Naive B cell (primary cell): ENCODE data around the gene PRAMEF4. TPM values are rescaled to one million over a fixed set of nuclear protein-coding genes. Genes with fewer than 3 reads are reported as not detected.
"Not testable (repeated sequence)": the region's sequence is repeated elsewhere in the genome, so short reads cannot be mapped to it uniquely, and the experiment has no call there.

Source experiments
- ATAC-seq, 2 donors: fragments of 150-1000 bp; cut with Tn5 transposase; 2 replicates each; pipeline ENCODE4 v1.10.0; 2021; ENCODE audit warnings: low read depth in 2 of 2, mild to moderate bottlenecking in 2 of 2, moderate library complexity in 2 of 2
- DNase-seq: peaks from one replicate; pipeline ENCODE4 v3.0.0; 2022
- H3K27ac Mint-ChIP-seq, 6 donors: one replicate each; pipeline ENCODE4 v1.8.0; 2020 to 2022; ENCODE audit warnings: mild to moderate bottlenecking in 6 of 6, mixed read lengths in 6 of 6, moderate library complexity in 5 of 6, inconsistent platforms in 2 of 6
- H3K27me3 Mint-ChIP-seq, 3 donors: one replicate each; pipeline ENCODE4 v1.8.0; 2021 to 2022; ENCODE audit warnings: mixed read lengths in 3 of 3, mild to moderate bottlenecking in 1 of 3
- H3K36me3 Mint-ChIP-seq, 2 donors: one replicate each; pipeline ENCODE4 v1.8.0; 2020 to 2022; ENCODE audit warnings: mixed read lengths in 2 of 2, inconsistent platforms in 1 of 2, mild to moderate bottlenecking in 1 of 2
- H3K4me1 Mint-ChIP-seq, 3 donors: one replicate each; pipeline ENCODE4 v1.8.0; 2020 to 2022; ENCODE audit warnings: mixed read lengths in 3 of 3, inconsistent platforms in 1 of 3, mild to moderate bottlenecking in 1 of 3, moderate library complexity in 1 of 3
- H3K4me3 Mint-ChIP-seq, 8 donors: one replicate each; pipeline ENCODE4 v1.8.0; 2020 to 2022; ENCODE audit warnings: mild to moderate bottlenecking in 8 of 8, mixed read lengths in 8 of 8, moderate library complexity in 8 of 8, inconsistent platforms in 2 of 8
- H3K9me3 Mint-ChIP-seq, 7 donors: one replicate each; pipeline ENCODE4 v1.8.0; 2020 to 2022; ENCODE audit warnings: mixed read lengths in 7 of 7, mild to moderate bottlenecking in 5 of 7, inconsistent platforms in 2 of 7, moderate library complexity in 1 of 7
- polyA plus RNA-seq, 6 donors: library from polyadenylated mRNA; unstranded; fragments of 300-500 nt; fragmentation: Illumina TruSeq; gene quantifications; one replicate each; pipeline ENCODE4 v1.2.3, GENCODE V29; 2021; ENCODE audit warnings: low read depth in 6 of 6

The PRAMEF4 gene
- not detected for polyA plus RNA-seq

DNA sequence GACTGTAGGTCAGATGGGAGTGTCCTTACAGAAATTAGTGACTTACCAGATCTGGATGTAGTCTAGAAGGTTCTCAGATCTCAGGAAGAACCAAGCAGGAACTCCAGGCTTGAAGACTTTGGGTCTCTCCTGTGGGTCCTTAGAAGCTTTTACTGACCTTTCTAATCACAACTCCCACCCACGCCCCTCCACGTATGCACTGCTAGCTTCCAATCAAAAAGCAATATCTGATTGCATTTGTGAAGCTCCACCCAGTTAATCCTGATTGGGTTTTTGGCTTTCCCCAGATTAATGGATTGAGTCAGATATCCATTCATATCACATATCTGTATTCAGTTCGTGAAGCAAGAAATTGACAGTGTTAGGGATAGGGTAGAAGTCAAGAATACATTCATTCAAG is at the start of gene PRAMEF4:
TSS of gene PRAMEF4 (minus strand) at position 101 of the 400 bp plus-strand sequence. CDS start 2,807 bp downstream, outside the sequence.
- not testable (repeated sequence) for H3K9me3 Mint-ChIP-seq, ATAC-seq, DNase-seq, H3K27ac Mint-ChIP-seq, H3K36me3 Mint-ChIP-seq, H3K4me1 Mint-ChIP-seq, H3K27me3 Mint-ChIP-seq, H3K4me3 Mint-ChIP-seq

DNA sequence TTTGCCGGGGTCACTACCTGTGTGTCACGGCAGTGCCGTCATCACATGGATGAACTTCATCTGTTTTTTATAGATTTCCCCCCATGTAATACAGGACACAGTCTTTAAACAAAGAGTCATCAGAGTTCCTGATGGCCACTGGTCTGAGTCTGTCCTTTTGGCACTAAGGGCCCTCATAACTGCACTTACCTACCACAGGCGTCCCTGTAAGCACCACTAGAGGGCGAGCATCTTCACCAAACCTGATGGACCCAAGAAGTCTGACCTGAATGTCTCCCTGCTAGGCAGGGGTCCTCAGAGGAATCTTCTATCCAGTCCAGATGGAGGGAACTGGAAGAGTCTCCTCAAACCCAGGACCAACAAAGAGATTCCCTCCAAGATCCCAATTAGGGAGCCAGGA is 38.4 kb upstream of the PRAMEF4 start:
- H3K4me1 Mint-ChIP-seq, H3K27ac Mint-ChIP-seq, ATAC-seq, H3K36me3 Mint-ChIP-seq, H3K9me3 Mint-ChIP-seq, DNase-seq, H3K4me3 Mint-ChIP-seq, H3K27me3 Mint-ChIP-seq: not testable (repeated sequence)

DNA sequence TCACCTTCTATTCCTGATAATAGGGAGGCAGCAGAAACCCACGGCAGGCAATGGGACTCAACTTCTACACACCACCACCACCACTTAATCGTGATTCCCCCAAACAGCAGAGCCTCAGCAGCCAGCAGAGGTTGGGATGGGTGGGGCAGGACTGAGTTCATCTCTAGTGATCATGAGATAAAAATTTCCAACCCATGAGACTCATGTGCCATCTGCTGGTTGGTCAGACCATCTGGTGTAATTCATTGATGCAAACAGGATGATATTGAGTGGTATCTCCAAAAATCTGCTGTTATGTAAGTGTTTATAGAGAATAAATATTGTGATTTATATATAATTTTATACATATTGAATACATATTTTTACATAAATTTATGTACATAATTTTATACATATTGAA is 35.7 kb upstream of the PRAMEF4 start:
- H3K9me3 Mint-ChIP-seq, H3K36me3 Mint-ChIP-seq, H3K27ac Mint-ChIP-seq, H3K27me3 Mint-ChIP-seq, ATAC-seq, H3K4me1 Mint-ChIP-seq, H3K4me3 Mint-ChIP-seq, DNase-seq: not testable (repeated sequence)

GRCh38 chr1:12916310-12916709 is 30.3 kb upstream of the PRAMEF4 start, which contains the start of gene PRAMEF7:
TSS of gene PRAMEF7 (plus strand) at chr1:12916610. CDS start at chr1:12917693, 1,083 bp downstream.
- H3K4me3 Mint-ChIP-seq, DNase-seq, H3K4me1 Mint-ChIP-seq, ATAC-seq, H3K27me3 Mint-ChIP-seq, H3K9me3 Mint-ChIP-seq, H3K36me3 Mint-ChIP-seq, H3K27ac Mint-ChIP-seq: not testable (repeated sequence)

DNA sequence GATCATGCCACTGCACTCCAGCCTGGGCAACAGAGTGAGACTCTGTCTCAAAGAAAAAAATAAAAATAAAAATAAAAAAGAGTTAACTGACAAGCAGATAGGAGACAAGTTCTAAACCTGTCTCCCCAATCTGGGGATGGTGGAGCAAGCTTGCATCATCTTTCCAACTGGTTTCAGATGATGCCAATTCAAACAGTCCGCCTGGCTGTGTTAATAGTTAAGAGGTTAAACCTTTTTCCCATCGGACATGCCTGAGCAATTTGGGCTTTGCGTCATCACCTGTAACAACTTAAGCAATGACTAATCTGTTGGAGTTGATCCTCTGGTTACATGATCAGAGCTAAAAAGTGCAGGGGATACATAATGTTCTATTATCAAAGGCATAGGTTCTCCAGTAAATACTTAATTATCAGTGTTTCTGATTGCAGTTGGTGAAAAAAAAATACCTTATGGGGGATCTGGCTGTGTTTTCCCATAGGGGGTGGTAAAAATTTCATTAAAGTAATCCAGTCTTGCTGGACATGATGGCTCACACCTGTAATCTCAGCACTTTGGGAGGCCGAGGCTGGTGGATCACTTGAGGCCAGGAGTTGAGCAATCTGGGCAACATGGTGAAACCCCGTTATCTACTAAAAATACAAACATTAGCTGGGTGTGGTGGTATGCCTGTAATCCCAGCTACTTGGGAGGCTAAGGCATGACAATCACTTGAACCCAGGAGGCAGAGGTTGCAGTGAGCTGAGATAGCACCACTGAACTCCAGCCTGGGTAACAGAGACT is 18.0 kb upstream of the PRAMEF4 start:
- not testable (repeated sequence) for H3K4me3 Mint-ChIP-seq, H3K27ac Mint-ChIP-seq, DNase-seq, H3K27me3 Mint-ChIP-seq, H3K36me3 Mint-ChIP-seq, H3K9me3 Mint-ChIP-seq, ATAC-seq, H3K4me1 Mint-ChIP-seq

- H3K27me3 Mint-ChIP-seq, H3K4me1 Mint-ChIP-seq, DNase-seq, H3K4me3 Mint-ChIP-seq, ATAC-seq, H3K9me3 Mint-ChIP-seq, H3K27ac Mint-ChIP-seq, H3K36me3 Mint-ChIP-seq: not testable (repeated sequence)
Measured at GRCh38 chr1:12899186-12899585, 13.2 kb upstream of the PRAMEF4 start.

GRCh38 chr1:12898170-12898569 is 12.2 kb upstream of the PRAMEF4 start, which contains the start of gene PRAMEF10:
TSS of gene PRAMEF10 (minus strand) at chr1:12898270. CDS start at chr1:12895847, 2,423 bp downstream.
- H3K36me3 Mint-ChIP-seq, H3K27me3 Mint-ChIP-seq, H3K9me3 Mint-ChIP-seq, H3K27ac Mint-ChIP-seq, DNase-seq, H3K4me1 Mint-ChIP-seq, ATAC-seq, H3K4me3 Mint-ChIP-seq: not testable (repeated sequence)

GRCh38 chr1:12878453-12878852 is 7.5 kb downstream of the PRAMEF4 start:
- not testable (repeated sequence) for H3K27me3 Mint-ChIP-seq, DNase-seq, H3K4me3 Mint-ChIP-seq, H3K36me3 Mint-ChIP-seq, ATAC-seq, H3K4me1 Mint-ChIP-seq, H3K9me3 Mint-ChIP-seq
- peak overlapping the region in 1 of 6 donors; percentile 26 for H3K27ac Mint-ChIP-seq

- H3K27me3 Mint-ChIP-seq, H3K36me3 Mint-ChIP-seq, H3K9me3 Mint-ChIP-seq, DNase-seq, H3K27ac Mint-ChIP-seq, ATAC-seq, H3K4me1 Mint-ChIP-seq, H3K4me3 Mint-ChIP-seq: not testable (repeated sequence)
Measured at GRCh38 chr1:12863131-12863880, 22.7 kb downstream of the PRAMEF4 start.

- H3K27ac Mint-ChIP-seq, ATAC-seq, H3K9me3 Mint-ChIP-seq, H3K27me3 Mint-ChIP-seq, H3K36me3 Mint-ChIP-seq, H3K4me1 Mint-ChIP-seq, DNase-seq: not testable (repeated sequence)
- peak within 1 kb of the TSS in 1 of 8 donors; percentile 29 for H3K4me3 Mint-ChIP-seq
Measured at GRCh38 chr1:12856786-12857185, 29.2 kb downstream of the PRAMEF4 start, which contains the start of gene PRAMEF2. TSS of gene PRAMEF2 (plus strand) at chr1:12857086. CDS start at chr1:12859010, 1,924 bp downstream.

GRCh38 chr1:12851779-12852178 is 34.2 kb downstream of the PRAMEF4 start:
- Mint-ChIP-seq H3K27me3 (peaks cover 0 to 11% (median 0%) of the 10 kb centered on the region in 3 donors), H3K36me3 (no peaks in the 10 kb centered on the region), H3K27ac (no peak overlapping the region), H3K4me3 (no peak overlapping the region), H3K4me1 (no peaks in the 10 kb centered on the region), H3K9me3 (peaks cover 0 to 16% (median 6%) of the 10 kb centered on the region in 7 donors)
- DNase-seq (no peak), ATAC-seq (no peak)

GRCh38 chr1:12848620-12849019 is 37.4 kb downstream of the PRAMEF4 start, which contains the start of gene HNRNPCL1:
TSS of gene HNRNPCL1 (minus strand) at chr1:12848720. CDS start at chr1:12848289, 431 bp downstream.
- not testable (repeated sequence) for H3K4me3 Mint-ChIP-seq, H3K4me1 Mint-ChIP-seq, DNase-seq, H3K36me3 Mint-ChIP-seq, H3K27ac Mint-ChIP-seq, ATAC-seq
- Mint-ChIP-seq H3K27me3 (peaks cover 0 to 11% (median 0%) of the 10 kb centered on the region in 3 donors), H3K9me3 (peaks cover 2 to 31% (median 7%) of the 10 kb centered on the region in 7 donors)

- not testable (repeated sequence) for H3K27ac Mint-ChIP-seq, H3K4me3 Mint-ChIP-seq, H3K36me3 Mint-ChIP-seq, ATAC-seq, H3K9me3 Mint-ChIP-seq, H3K4me1 Mint-ChIP-seq, DNase-seq
- peaks cover 7 to 17% (median 11%) of the 10 kb centered on the region in 3 donors for H3K27me3 Mint-ChIP-seq
Measured at GRCh38 chr1:12833251-12833650, 52.8 kb downstream of the PRAMEF4 start.
